Measurements from ENCODE around the gene CDH1.

DNA sequence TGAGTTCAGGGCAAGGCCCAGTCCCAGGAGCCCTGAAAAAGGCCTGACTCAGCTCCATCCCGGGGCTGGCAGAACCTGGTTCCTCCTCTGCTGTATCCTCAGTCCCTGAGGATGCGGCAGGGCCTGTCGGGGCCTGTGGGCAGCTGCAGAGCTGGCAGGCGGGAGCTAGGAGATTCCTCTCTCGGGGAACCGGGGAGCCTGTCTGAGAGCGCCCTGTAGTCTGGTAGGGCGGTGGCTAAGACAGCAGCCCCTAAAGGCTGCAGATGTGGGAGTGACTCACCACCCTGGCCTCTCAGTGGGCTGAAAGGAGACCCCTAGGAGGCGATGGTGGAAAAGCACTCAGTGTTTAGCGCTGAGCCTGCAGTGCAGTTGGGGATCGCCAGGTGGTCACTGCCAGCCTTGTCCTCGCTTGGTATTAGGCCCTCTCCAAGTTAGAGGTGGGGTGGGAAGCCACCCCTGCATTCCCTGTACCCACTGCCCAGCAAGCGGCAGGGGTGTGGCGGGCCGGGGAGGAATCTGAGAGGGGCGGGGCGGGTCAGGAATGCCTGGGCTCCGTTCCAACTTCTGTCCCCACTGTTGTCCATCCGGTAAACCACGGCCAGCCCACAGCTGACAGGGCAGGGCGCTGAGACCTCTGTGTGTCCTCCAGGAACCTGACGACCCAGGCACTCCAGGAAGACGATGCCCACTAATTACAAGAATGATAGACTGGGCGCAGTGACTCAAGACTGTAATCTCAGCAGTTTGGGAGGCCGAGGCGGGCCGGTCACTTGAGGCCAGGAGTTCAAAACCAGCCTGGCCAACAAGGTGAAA, 29.5 kb upstream of the CDH1 start:
- TF ChIP-seq, protein P1, sequence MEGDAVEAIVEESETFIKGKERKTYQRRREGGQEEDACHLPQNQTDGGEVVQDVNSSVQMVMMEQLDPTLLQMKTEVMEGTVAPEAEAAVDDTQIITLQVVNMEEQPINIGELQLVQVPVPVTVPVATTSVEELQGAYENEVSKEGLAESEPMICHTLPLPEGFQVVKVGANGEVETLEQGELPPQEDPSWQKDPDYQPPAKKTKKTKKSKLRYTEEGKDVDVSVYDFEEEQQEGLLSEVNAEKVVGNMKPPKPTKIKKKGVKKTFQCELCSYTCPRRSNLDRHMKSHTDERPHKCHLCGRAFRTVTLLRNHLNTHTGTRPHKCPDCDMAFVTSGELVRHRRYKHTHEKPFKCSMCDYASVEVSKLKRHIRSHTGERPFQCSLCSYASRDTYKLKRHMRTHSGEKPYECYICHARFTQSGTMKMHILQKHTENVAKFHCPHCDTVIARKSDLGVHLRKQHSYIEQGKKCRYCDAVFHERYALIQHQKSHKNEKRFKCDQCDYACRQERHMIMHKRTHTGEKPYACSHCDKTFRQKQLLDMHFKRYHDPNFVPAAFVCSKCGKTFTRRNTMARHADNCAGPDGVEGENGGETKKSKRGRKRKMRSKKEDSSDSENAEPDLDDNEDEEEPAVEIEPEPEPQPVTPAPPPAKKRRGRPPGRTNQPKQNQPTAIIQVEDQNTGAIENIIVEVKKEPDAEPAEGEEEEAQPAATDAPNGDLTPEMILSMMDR (IDR thresholded peaks at IDR 0.05) = peak in 3 of 7 experiments; percentile 28 to 38 (median 33)
- no peak for TF ChIP-seq POLR2A (IDR thresholded peaks at IDR 0.05)
